H1 (cell line): Measurements from ENCODE around the gene ADRA2B.

Source experiments
- CBX8 ChIP-seq: fragments of 300-800, 300-1000 bp; sonication (generic); IDR thresholded peaks from 2 replicates; pipeline ENCODE4 v1.7.1; 2016; ENCODE audit warnings: low read depth, low read length, borderline replicate concordance
- KDM1A ChIP-seq: fragments of 200-600, 300-600 bp; sonication (generic); IDR thresholded peaks from 2 replicates; pipeline ENCODE4 v1.7.1; 2016; ENCODE audit warnings: mild to moderate bottlenecking, low read length, borderline replicate concordance
- MAFK ChIP-seq: IDR thresholded peaks from 2 replicates; pipeline ENCODE4 v1.6.1; 2012; ENCODE audit warnings: low read depth, mild to moderate bottlenecking, improper control_type of control experiment, low read length
- PHF8 ChIP-seq: fragments of 200-600 bp; sonication (generic); conservative IDR thresholded peaks from 2 replicates; pipeline ENCODE4 v1.7.1; 2012; ENCODE audit warnings: low read depth, mild to moderate bottlenecking, inconsistent platforms, low read length, moderate library complexity
- POLR2AphosphoS5 ChIP-seq: IDR thresholded peaks from 2 replicates; pipeline ENCODE4 v1.6.1; 2011; ENCODE audit warnings: low read depth, low read length
- SRF ChIP-seq: IDR thresholded peaks from 2 replicates; pipeline ENCODE4 v1.6.1; 2011; ENCODE audit warnings: mild to moderate bottlenecking, low read depth, low read length, moderate library complexity
- TAF1 ChIP-seq: IDR thresholded peaks from 2 replicates; pipeline ENCODE4 v1.6.1; 2011; ENCODE audit warnings: mild to moderate bottlenecking, low read depth, low read length
- YY1 ChIP-seq: IDR thresholded peaks from 2 replicates; pipeline ENCODE4 v1.6.1; 2011; ENCODE audit warnings: low read depth, mild to moderate bottlenecking, low read length
- TF ChIP-seq, protein P1 (sequence below), 3 experiments: IDR thresholded peaks; 1 replicate in 2 of 3; 2 replicates in 1 of 3; pipeline versions ENCODE4 v1.5.1 to v1.6.1; 2011; ENCODE audit warnings: low read length in 3 of 3, mild to moderate bottlenecking in 3 of 3, inconsistent platforms in 2 of 3, low read depth in 1 of 3, moderate library complexity in 1 of 3; ENCODE audit not compliant: insufficient read depth in 1 of 3; ENCODE audit errors: control extremely low read depth in 1 of 3

DNA sequence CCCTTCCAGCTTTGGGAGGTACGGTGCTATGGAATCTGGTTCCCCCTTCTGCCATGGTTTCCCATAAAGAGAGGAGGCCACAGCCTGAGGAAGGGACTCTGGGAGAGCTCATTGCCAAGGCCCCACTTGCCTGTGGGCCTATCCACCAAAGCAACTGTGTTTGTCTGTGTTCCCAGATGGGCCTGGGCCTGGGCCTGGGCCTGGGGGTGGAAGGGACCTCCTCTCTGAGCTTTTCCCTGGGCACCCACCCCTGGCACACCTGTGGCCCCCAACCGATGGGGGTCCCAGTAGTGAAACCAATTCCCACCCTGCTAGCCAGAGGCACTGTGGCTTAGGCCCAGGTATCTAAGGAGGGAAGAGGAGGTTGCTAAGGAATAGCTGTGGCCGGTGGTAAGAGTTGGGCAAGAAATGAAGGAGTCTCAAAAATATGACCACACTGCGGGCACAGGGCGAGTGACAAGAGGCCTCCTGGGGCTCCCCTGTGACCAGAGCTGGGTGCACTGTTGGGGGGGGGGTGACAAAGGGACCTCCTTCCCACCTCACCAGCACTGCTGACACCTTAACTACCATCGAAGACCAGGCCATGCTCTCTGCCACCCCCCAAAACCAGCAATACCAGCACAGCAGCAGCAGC lies 33.8 kb upstream of the ADRA2B start:
- TF ChIP-seq MAFK = no peak
- no peak for TF ChIP-seq TAF1
- TF ChIP-seq, protein P1, sequence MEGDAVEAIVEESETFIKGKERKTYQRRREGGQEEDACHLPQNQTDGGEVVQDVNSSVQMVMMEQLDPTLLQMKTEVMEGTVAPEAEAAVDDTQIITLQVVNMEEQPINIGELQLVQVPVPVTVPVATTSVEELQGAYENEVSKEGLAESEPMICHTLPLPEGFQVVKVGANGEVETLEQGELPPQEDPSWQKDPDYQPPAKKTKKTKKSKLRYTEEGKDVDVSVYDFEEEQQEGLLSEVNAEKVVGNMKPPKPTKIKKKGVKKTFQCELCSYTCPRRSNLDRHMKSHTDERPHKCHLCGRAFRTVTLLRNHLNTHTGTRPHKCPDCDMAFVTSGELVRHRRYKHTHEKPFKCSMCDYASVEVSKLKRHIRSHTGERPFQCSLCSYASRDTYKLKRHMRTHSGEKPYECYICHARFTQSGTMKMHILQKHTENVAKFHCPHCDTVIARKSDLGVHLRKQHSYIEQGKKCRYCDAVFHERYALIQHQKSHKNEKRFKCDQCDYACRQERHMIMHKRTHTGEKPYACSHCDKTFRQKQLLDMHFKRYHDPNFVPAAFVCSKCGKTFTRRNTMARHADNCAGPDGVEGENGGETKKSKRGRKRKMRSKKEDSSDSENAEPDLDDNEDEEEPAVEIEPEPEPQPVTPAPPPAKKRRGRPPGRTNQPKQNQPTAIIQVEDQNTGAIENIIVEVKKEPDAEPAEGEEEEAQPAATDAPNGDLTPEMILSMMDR (IDR thresholded peaks at IDR 0.05; ENCODE audit: control extremely low read depth in 1 of 3, insufficient read depth in 1 of 3, low read depth in 1 of 3, low read length in 3 of 3) = no peak
- TF ChIP-seq POLR2AphosphoS5 = no peak
- TF ChIP-seq YY1 = no peak
- TF ChIP-seq KDM1A = no peak
- no peak for TF ChIP-seq SRF
- TF ChIP-seq CBX8 = no peak
- no peak for TF ChIP-seq PHF8
